Vagina (tissue), 2 donors: ENCODE measurements around the gene ACSS2. TPM values are rescaled to one million over a fixed set of nuclear protein-coding genes. Genes with fewer than 3 reads are reported as not detected.

ENCODE experiments used
- DNase-seq, 2 donors: peaks; one replicate each; pipeline ENCODE4 v3.0.0-alpha.2; 2017; ENCODE audit errors: extremely low spot score in 2 of 2
- H3K27ac ChIP-seq: fragments of 200-600 bp; sonication (generic); one replicate; pipeline ENCODE4 v1.5.1; 2019
- H3K27me3 ChIP-seq: fragments of 200-600 bp; sonication (generic); one replicate; pipeline ENCODE4 v1.5.1; 2019
- H3K36me3 ChIP-seq, 2 donors: fragments of 200-600 bp; sonication (generic); one replicate each; pipeline ENCODE4 v1.5.1; 2017 to 2019
- H3K4me1 ChIP-seq: fragments of 200-600 bp; sonication (generic); one replicate; pipeline ENCODE4 v1.5.1; 2019
- H3K4me3 ChIP-seq, 2 donors: fragments of 200-600 bp; sonication (generic); 1 replicate in 1 of 2; 2 replicates in 1 of 2; pipeline ENCODE4 v1.5.1; 2016 to 2019
- H3K9me3 ChIP-seq: fragments of 200-600 bp; sonication (generic); one replicate; pipeline ENCODE4 v1.5.1; 2019
- CTCF ChIP-seq, 3 experiments: fragments of 450-650 bp in 2 of 3; fragments of 200-600 bp in 1 of 3; sonication (generic) in 1 of 3; IDR thresholded peaks; one replicate each; pipeline ENCODE4 v1.5.1; 2017 to 2019; ENCODE audit warnings: antibody characterized with exemption in 3 of 3, mild to moderate bottlenecking in 2 of 3, moderate library complexity in 2 of 3
- POLR2A ChIP-seq, 2 donors: fragments of 450-650 bp; IDR thresholded peaks; one replicate each; pipeline ENCODE4 v1.6.1; 2017; ENCODE audit warnings: antibody characterized with exemption in 2 of 2, mild to moderate bottlenecking in 2 of 2, moderate library complexity in 2 of 2
- POLR2AphosphoS5 ChIP-seq, 2 donors: sonication (generic); formaldehyde crosslinking; IDR thresholded peaks; one replicate each; pipeline ENCODE4 v1.9.0; 2017; ENCODE audit warnings: antibody characterized with exemption in 2 of 2, mild to moderate bottlenecking in 2 of 2, low read depth in 1 of 2; ENCODE audit not compliant: insufficient read depth in 1 of 2
- intact Hi-C: fragments of 100-400 bp; cut with DNase I; formaldehyde crosslinking; loops from one replicate; pipeline ENCODE4 v1.15.1; 2023
- total RNA-seq: library from RNA; depleted of rRNA; stranded (reverse); fragments of >200 nt; gene quantifications from one replicate; pipeline ENCODE4 v1.2.3, GENCODE V29; 2016

Gene ACSS2
- total RNA-seq, 1 donor from 2014 or later, result 56.2 TPM

GRCh38 chr20:34948030-34948429, 71.6 kb downstream of the ACSS2 start:
- TF ChIP-seq POLR2AphosphoS5 (IDR thresholded peaks at IDR 0.05; ENCODE audit: insufficient read depth in 1 of 2, low read depth in 1 of 2) (no peak), CTCF (IDR thresholded peaks at IDR 0.05) (no peak), POLR2A (IDR thresholded peaks at IDR 0.05) (no peak)
- no peak overlapping the region for H3K27ac ChIP-seq
- H3K36me3 ChIP-seq, result peaks cover 0 to 14% of the 10 kb centered on the region in 2 donors
- H3K4me1 ChIP-seq, result peaks cover 5% of the 10 kb centered on the region
- no peaks in the 10 kb centered on the region for H3K27me3 ChIP-seq
- no peaks in the 10 kb centered on the region for H3K9me3 ChIP-seq
- H3K4me3 ChIP-seq, result no peak overlapping the region
- intact Hi-C loops, result no loop called here
- no peak for DNase-seq

GRCh38 chr20:34949120-34949519, 72.7 kb downstream of the ACSS2 start:
- intact Hi-C loops, result no loop called here
- Histone ChIP-seq H3K4me3 (no peak overlapping the region), H3K27me3 (no peaks in the 10 kb centered on the region), H3K36me3 (peaks cover 0 to 8% of the 10 kb centered on the region in 2 donors), H3K27ac (no peak overlapping the region), H3K4me1 (peaks cover 5% of the 10 kb centered on the region), H3K9me3 (no peaks in the 10 kb centered on the region)
- TF ChIP-seq POLR2A (IDR thresholded peaks at IDR 0.05) (no peak), CTCF (IDR thresholded peaks at IDR 0.05) (no peak), POLR2AphosphoS5 (IDR thresholded peaks at IDR 0.05; ENCODE audit: insufficient read depth in 1 of 2, low read depth in 1 of 2) (no peak)
- DNase-seq, result no peak

GRCh38 chr20:34951252-34951651, 74.8 kb downstream of the ACSS2 start:
- H3K9me3 ChIP-seq, result no peaks in the 10 kb centered on the region
- no peak for TF ChIP-seq POLR2A (IDR thresholded peaks at IDR 0.05)
- no peak for TF ChIP-seq CTCF (IDR thresholded peaks at IDR 0.05)
- TF ChIP-seq POLR2AphosphoS5 (IDR thresholded peaks at IDR 0.05; ENCODE audit: insufficient read depth in 1 of 2, low read depth in 1 of 2), result peak in 1 of 2 donors; percentile 29
- peaks cover 14% of the 10 kb centered on the region for H3K4me1 ChIP-seq
- no peaks in the 10 kb centered on the region for H3K27me3 ChIP-seq
- no peak overlapping the region for H3K4me3 ChIP-seq
- no peaks in the 10 kb centered on the region for H3K36me3 ChIP-seq
- intact Hi-C loops, result no loop called here
- no peak overlapping the region for H3K27ac ChIP-seq
- no peak for DNase-seq

- no peak for DNase-seq
- no peaks in the 10 kb centered on the region for H3K36me3 ChIP-seq
- H3K9me3 ChIP-seq, result no peaks in the 10 kb centered on the region
- intact Hi-C loops, result no loop called here
- H3K27ac ChIP-seq, result no peak overlapping the region
- H3K4me1 ChIP-seq, result peaks cover 17% of the 10 kb centered on the region
- no peak overlapping the region for H3K4me3 ChIP-seq
- TF ChIP-seq POLR2AphosphoS5 (IDR thresholded peaks at IDR 0.05; ENCODE audit: insufficient read depth in 1 of 2, low read depth in 1 of 2) (no peak), POLR2A (IDR thresholded peaks at IDR 0.05) (no peak), CTCF (IDR thresholded peaks at IDR 0.05) (no peak)
- H3K27me3 ChIP-seq, result no peaks in the 10 kb centered on the region
Measured at GRCh38 chr20:34951652-34952051, 75.2 kb downstream of the ACSS2 start.

GRCh38 chr20:34952671-34953070, 76.3 kb downstream of the ACSS2 start:
- no peak for DNase-seq
- Histone ChIP-seq H3K36me3 (no peaks in the 10 kb centered on the region), H3K27me3 (no peaks in the 10 kb centered on the region), H3K4me3 (no peak overlapping the region), H3K4me1 (peaks cover 17% of the 10 kb centered on the region), H3K27ac (no peak overlapping the region), H3K9me3 (no peaks in the 10 kb centered on the region)
- no peak for TF ChIP-seq POLR2AphosphoS5 (IDR thresholded peaks at IDR 0.05; ENCODE audit: insufficient read depth in 1 of 2, low read depth in 1 of 2)
- intact Hi-C loops, result no loop called here
